ENCODE measurements around the gene SELENOP. TPM values are rescaled to one million over a fixed set of nuclear protein-coding genes. Genes with fewer than 3 reads are reported as not detected.

Gene SELENOP
- total RNA-seq, 1 experiment from 2014 or later: 8.5 TPM

- H3K9me3 Mint-ChIP-seq: no peaks in the 10 kb centered on the region; a peak in 1 of 5 replicates
- no peak for DNase-seq
- Histone ChIP-seq H3T11ph (ENCODE audit: low read length) (no peak overlapping the region), H2BK12ac (ENCODE audit: insufficient read length, low read depth, low read length) (no peak overlapping the region), H3K9me3 (ENCODE audit: control insufficient read depth, low read depth, low read length) (no peaks in the 10 kb centered on the region), H3K27ac (ENCODE audit: insufficient read length, low read depth, low read length) (no peak overlapping the region), H4K91ac (ENCODE audit: insufficient read length, low read depth, low read length) (no peak overlapping the region), H2AK5ac (ENCODE audit: insufficient read length, low read length) (no peak overlapping the region), H3K23me2 (ENCODE audit: insufficient read length, low read depth, low read length, poor library complexity, severe bottlenecking) (no peaks in the 10 kb centered on the region), H3K79me1 (ENCODE audit: insufficient read depth, low read depth, low read length, poor library complexity, severe bottlenecking) (no peaks in the 10 kb centered on the region), H2AFZ (ENCODE audit: low read length) (no peak overlapping the region), H2BK120ac (ENCODE audit: low read depth, low read length, poor library complexity, severe bottlenecking) (no peak overlapping the region), H2BK5ac (ENCODE audit: insufficient read length, low read length) (no peak overlapping the region), H4K8ac (replicated peaks; ENCODE audit: insufficient read length, low read depth, low read length) (no peak overlapping the region), H2BK15ac (ENCODE audit: low read depth, low read length) (no peak overlapping the region), H2BK20ac (ENCODE audit: low read depth, low read length, poor library complexity, severe bottlenecking) (no peak overlapping the region), H3K4me2 (ENCODE audit: insufficient read depth, insufficient read length, low read length) (no peak overlapping the region), H3K9ac (ENCODE audit: extremely low read depth, insufficient read length, low read length) (no peak overlapping the region), H3K56ac (ENCODE audit: insufficient read length, low read depth, low read length) (no peak overlapping the region), H3K27me3 (ENCODE audit: insufficient read depth, low read length) (no peaks in the 10 kb centered on the region), H4K5ac (ENCODE audit: insufficient read length, low read depth, low read length) (no peak overlapping the region), H3K23ac (ENCODE audit: insufficient read length, low read depth, low read length) (no peak overlapping the region), H3K4ac (ENCODE audit: low read depth, low read length) (no peak overlapping the region), H3K4me1 (ENCODE audit: insufficient read depth, low read length) (no peaks in the 10 kb centered on the region), H3K79me2 (ENCODE audit: insufficient read depth, low read length) (no peaks in the 10 kb centered on the region), H3K18ac (ENCODE audit: insufficient read length, low read depth, low read length) (no peak overlapping the region), H4K20me1 (ENCODE audit: control insufficient read depth, insufficient read depth, insufficient read length) (no peaks in the 10 kb centered on the region), H3K14ac (ENCODE audit: insufficient read depth, low read length) (no peak overlapping the region)
- H3K27me3 Mint-ChIP-seq (ENCODE audit: low read depth): no peaks in the 10 kb centered on the region
- H3K36me3 Mint-ChIP-seq (ENCODE audit: insufficient read depth in 1 of 3, low read depth in 3 of 3): peaks cover 0 to 9% (median 2%) of the 10 kb centered on the region in 3 experiments; a peak in 3 of 7 replicates
- H3K27ac Mint-ChIP-seq: no peak overlapping the region
- H3K4me1 Mint-ChIP-seq: no peaks in the 10 kb centered on the region
- TF ChIP-seq CTCF (conservative IDR thresholded peaks at IDR 0.05): no peak
- WGBS (ENCODE audit: extremely low coverage, insufficient read length, low lambda C conversion rate): no CpG with 5 or more reads among the region's 6 CpGs
- H3K4me3 Mint-ChIP-seq: no peak overlapping the region
Measured at GRCh38 chr5:42801516-42802166, 10.1 kb downstream of the SELENOP start.
